Astrocyte (in vitro differentiated cells and primary cell): Measurements from ENCODE around the gene PDK2. TPM values are rescaled to one million over a fixed set of nuclear protein-coding genes. Genes with fewer than 3 reads are reported as not detected.
"Not testable (repeated sequence)": the region's sequence is repeated elsewhere in the genome, so short reads cannot be mapped to it uniquely, and the experiment has no call there.

Source experiments
- DNase-seq: peaks from one replicate; pipeline ENCODE4 v3.0.0-alpha.2; 2010; ENCODE audit warnings: low read depth
- FAIRE-seq: peaks from 2 replicates; lab custom pipeline; 2011; peaks lifted over from hg19 to GRCh38; lab: Jason Lieb, UNC
- H2AFZ ChIP-seq: 2 replicates; pipeline ENCODE4 v1.6.0; 2012; ENCODE audit warnings: low read depth, low read length, inconsistent platforms
- H3K27ac ChIP-seq: 2 replicates; pipeline ENCODE4 v1.5.1; 2011; ENCODE audit warnings: low read depth, low read length, inconsistent platforms
- H3K27me3 ChIP-seq: 2 replicates; pipeline ENCODE4 v1.6.0; 2011; ENCODE audit warnings: low read length, inconsistent platforms; ENCODE audit not compliant: insufficient read depth
- H3K36me3 ChIP-seq: 2 replicates; pipeline ENCODE4 v1.5.1; 2011; ENCODE audit warnings: low read length, inconsistent platforms; ENCODE audit not compliant: insufficient read depth
- H3K4me1 ChIP-seq: 2 replicates; pipeline ENCODE4 v1.5.1; 2011; ENCODE audit warnings: low read length, inconsistent platforms; ENCODE audit not compliant: insufficient read depth
- H3K4me2 ChIP-seq: 2 replicates; pipeline ENCODE4 v1.6.0; 2012; ENCODE audit warnings: low read length, inconsistent platforms
- H3K4me3 ChIP-seq: 2 replicates; pipeline ENCODE4 v1.5.1; 2011; ENCODE audit warnings: low read depth, mild to moderate bottlenecking, low read length, inconsistent platforms; ENCODE audit not compliant: insufficient read depth
- H3K79me2 ChIP-seq: 2 replicates; pipeline ENCODE4 v1.6.0; 2012; ENCODE audit warnings: mild to moderate bottlenecking, low read length, inconsistent platforms; ENCODE audit not compliant: insufficient read depth
- H3K9ac ChIP-seq: 2 replicates; pipeline ENCODE4 v1.6.0; 2012; ENCODE audit warnings: mild to moderate bottlenecking, low read length, inconsistent platforms
- H3K9me3 ChIP-seq: 2 replicates; pipeline ENCODE4 v1.5.1; 2012; ENCODE audit warnings: low read depth, mild to moderate bottlenecking, low read length, inconsistent platforms; ENCODE audit not compliant: insufficient read depth
- H4K20me1 ChIP-seq: 2 replicates; pipeline ENCODE4 v1.6.0; 2012; ENCODE audit warnings: low read length, inconsistent platforms; ENCODE audit not compliant: insufficient read depth
- H3K27ac Mint-ChIP-seq: one replicate; pipeline ENCODE4 v1.8.0; 2021; ENCODE audit warnings: mild to moderate bottlenecking, mixed read lengths; ENCODE audit not compliant: unreplicated experiment
- H3K27me3 Mint-ChIP-seq: one replicate; pipeline ENCODE4 v1.8.0; 2021; ENCODE audit warnings: low read depth, mixed read lengths; ENCODE audit not compliant: unreplicated experiment
- H3K36me3 Mint-ChIP-seq: one replicate; pipeline ENCODE4 v1.8.0; 2021; ENCODE audit warnings: low read depth, mixed read lengths; ENCODE audit not compliant: unreplicated experiment
- H3K4me1 Mint-ChIP-seq: one replicate; pipeline ENCODE4 v1.8.0; 2021; ENCODE audit warnings: low read depth, mixed read lengths; ENCODE audit not compliant: unreplicated experiment
- H3K4me3 Mint-ChIP-seq: one replicate; pipeline ENCODE4 v1.8.0; 2021; ENCODE audit warnings: mild to moderate bottlenecking, moderate library complexity, mixed read lengths; ENCODE audit not compliant: unreplicated experiment
- H3K9me3 Mint-ChIP-seq: one replicate; pipeline ENCODE4 v1.8.0; 2021; ENCODE audit warnings: mild to moderate bottlenecking, mixed read lengths; ENCODE audit not compliant: unreplicated experiment
- EZH2 ChIP-seq: IDR thresholded peaks from 2 replicates; pipeline ENCODE4 v1.6.1; 2012; ENCODE audit warnings: mild to moderate bottlenecking, low read length, inconsistent platforms; ENCODE audit not compliant: insufficient read depth
- total RNA-seq: library from RNA; stranded (reverse); gene quantifications from 2 replicates; pipeline ENCODE4 v1.2.1, GENCODE V29; 2021
- TF ChIP-seq, protein P1 (sequence below): IDR thresholded peaks from 2 replicates; pipeline ENCODE4 v1.5.1; 2011; ENCODE audit warnings: low read depth, mild to moderate bottlenecking, inconsistent platforms, low read length, moderate library complexity; ENCODE audit not compliant: insufficient read depth

Gene PDK2
- total RNA-seq, 1 donor from 2014 or later = 25.8 TPM

DNA sequence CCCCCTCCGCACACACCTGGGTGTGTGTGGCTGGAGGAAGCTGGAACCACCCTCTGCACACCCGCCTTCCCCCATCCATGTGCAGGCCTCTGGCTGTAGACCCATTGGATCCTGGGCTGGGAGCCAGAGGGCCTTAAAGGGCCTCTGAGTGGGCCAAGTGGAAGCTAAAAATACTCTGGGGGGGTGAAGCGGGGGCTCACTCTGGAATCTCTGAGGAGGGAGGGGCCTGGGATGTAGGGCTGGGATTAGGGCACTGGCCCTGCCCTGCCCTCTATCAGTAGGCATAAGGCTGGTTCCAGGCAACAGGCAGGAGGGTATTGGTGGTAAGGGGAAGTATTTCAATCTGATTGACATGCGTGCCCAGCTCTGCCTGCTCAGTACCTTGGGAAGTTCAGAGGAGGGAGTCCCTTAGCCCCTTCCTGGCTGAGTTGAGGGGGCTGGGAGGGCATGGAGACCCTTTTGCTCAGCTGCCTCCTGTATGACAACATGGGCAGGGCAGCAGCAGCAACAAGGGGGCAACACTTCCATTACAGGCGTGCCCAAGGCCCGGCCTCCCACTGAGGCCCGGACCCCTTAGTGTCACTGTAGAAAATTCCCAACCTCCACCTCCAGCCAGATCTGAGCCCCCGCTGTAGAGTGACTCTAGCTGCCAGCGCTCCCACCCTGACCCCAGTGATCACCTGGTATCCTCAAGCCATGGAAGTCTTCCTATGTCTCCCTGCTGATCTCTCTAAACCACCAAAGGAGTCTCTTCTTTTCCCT, 34.0 kb upstream of the PDK2 start:
- peak overlapping the region; percentile 58 for H3K27ac Mint-ChIP-seq
- peak overlapping the region; percentile 60 for H3K4me3 Mint-ChIP-seq

DNA sequence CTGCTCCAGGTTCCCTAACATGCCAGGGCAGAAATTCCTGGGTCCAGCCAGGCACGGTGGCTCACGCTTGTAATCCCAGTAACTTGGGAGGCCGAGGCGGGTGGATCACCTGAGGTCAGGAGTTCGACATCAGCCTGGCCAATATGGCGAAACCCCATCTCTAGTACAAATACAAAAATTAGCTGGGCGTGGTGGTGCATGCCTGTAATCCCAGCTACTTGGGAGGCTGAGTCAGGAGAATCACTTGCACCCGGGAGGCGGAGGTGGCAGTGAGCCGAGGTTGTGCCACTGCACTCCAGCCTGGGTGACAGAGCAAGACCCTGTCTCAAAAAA, 33.5 kb upstream of the PDK2 start:
- Histone ChIP-seq H3K4me2 (peak overlapping the region; percentile 97), H3K79me2 (peaks cover 95% of the 10 kb centered on the region), H4K20me1 (peaks cover 37% of the 10 kb centered on the region), H3K27ac (peak overlapping the region; percentile 96), H3K9ac (peak overlapping the region; percentile 86), H3K4me1 (peaks cover 92% of the 10 kb centered on the region)
- FAIRE-seq, H2AFZ ChIP-seq, H3K9me3 Mint-ChIP-seq, H3K9me3 ChIP-seq, H3K27ac Mint-ChIP-seq, H3K27me3 ChIP-seq, H3K27me3 Mint-ChIP-seq, DNase-seq, H3K4me3 ChIP-seq, H3K36me3 ChIP-seq: not testable (repeated sequence)
- Mint-ChIP-seq H3K4me1 (peaks cover 65% of the 10 kb centered on the region), H3K36me3 (peaks cover 17% of the 10 kb centered on the region), H3K4me3 (peak overlapping the region; percentile 60)

More for the DNA sequence above, 34.0 kb upstream of the PDK2 start:
- Mint-ChIP-seq H3K4me1 (peaks cover 62% of the 10 kb centered on the region), H3K9me3 (no peaks in the 10 kb centered on the region), H3K27me3 (no peaks in the 10 kb centered on the region), H3K36me3 (peaks cover 15% of the 10 kb centered on the region)
- Histone ChIP-seq H3K79me2 (peaks cover 95% of the 10 kb centered on the region), H4K20me1 (peaks cover 37% of the 10 kb centered on the region), H3K4me2 (peak overlapping the region; percentile 97), H3K36me3 (peaks cover 4% of the 10 kb centered on the region), H3K27ac (peak overlapping the region; percentile 96), H3K9me3 (no peaks in the 10 kb centered on the region), H2AFZ (no peak overlapping the region), H3K4me3 (peak overlapping the region; percentile 11), H3K4me1 (peaks cover 86% of the 10 kb centered on the region), H3K27me3 (no peaks in the 10 kb centered on the region), H3K9ac (peak overlapping the region; percentile 86)
- TF ChIP-seq EZH2 = no peak
- TF ChIP-seq, protein P1, sequence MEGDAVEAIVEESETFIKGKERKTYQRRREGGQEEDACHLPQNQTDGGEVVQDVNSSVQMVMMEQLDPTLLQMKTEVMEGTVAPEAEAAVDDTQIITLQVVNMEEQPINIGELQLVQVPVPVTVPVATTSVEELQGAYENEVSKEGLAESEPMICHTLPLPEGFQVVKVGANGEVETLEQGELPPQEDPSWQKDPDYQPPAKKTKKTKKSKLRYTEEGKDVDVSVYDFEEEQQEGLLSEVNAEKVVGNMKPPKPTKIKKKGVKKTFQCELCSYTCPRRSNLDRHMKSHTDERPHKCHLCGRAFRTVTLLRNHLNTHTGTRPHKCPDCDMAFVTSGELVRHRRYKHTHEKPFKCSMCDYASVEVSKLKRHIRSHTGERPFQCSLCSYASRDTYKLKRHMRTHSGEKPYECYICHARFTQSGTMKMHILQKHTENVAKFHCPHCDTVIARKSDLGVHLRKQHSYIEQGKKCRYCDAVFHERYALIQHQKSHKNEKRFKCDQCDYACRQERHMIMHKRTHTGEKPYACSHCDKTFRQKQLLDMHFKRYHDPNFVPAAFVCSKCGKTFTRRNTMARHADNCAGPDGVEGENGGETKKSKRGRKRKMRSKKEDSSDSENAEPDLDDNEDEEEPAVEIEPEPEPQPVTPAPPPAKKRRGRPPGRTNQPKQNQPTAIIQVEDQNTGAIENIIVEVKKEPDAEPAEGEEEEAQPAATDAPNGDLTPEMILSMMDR = no peak
- FAIRE-seq (no peak), DNase-seq (peak; percentile 70)

DNA sequence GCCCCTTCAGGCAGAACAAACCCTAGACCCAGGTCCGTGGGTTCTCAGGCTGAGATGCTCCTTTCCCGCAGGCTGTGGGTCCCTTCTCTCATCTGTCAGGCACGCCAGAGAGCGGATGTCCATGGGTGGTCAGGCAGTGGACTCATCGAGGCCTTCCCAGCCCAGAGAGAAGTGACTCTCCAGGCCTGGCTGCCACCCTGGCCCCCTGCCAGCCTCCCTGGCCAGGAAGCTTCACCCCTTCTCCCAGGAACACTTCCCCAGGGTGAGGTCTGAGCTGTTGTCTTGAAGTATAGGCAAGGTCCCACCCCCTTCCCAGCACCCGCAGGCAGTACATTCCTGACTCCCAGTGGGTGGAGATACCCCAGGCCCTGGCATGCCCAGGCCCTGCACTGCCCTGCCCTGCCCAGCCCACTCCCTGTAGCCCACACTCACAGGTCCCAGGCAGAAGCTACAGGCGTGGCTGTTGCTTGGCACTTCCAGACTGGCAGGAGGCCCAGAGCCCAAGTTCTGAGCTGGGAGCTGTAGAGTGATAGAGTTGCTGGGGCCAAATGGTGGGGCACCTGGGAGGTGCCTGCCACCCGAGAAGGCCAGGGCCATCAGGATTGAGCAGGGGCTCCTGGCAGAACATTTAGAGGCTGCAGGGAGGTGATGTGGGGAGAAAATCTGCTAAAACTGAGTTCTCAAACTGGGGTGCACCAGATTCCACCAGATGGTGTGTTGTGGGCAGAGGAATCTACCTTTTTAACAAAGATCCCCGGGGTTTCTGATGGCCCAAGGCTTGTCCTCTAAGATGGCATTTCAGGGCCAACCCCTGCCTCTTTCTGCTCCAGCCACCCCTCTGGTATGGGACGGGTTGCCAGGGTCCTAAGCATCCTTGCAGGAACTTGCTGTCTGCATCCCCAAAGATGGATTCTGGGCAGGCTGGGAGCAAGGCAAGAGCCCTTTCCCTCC, 32.6 kb upstream of the PDK2 start:
- H3K4me2 ChIP-seq = peak overlapping the region; percentile 97

More for the DNA sequence above, 32.6 kb upstream of the PDK2 start:
- Mint-ChIP-seq H3K4me3 (peak overlapping the region; percentile 45), H3K4me1 (peaks cover 73% of the 10 kb centered on the region), H3K27me3 (no peaks in the 10 kb centered on the region), H3K27ac (peak overlapping the region; percentile 18), H3K36me3 (peaks cover 19% of the 10 kb centered on the region), H3K9me3 (no peaks in the 10 kb centered on the region)
- H3K9me3 ChIP-seq = no peaks in the 10 kb centered on the region
- H3K79me2 ChIP-seq = peaks cover 95% of the 10 kb centered on the region
- peaks cover 30% of the 10 kb centered on the region for H4K20me1 ChIP-seq
- no peak overlapping the region for H2AFZ ChIP-seq
- peak overlapping the region; percentile 96 for H3K27ac ChIP-seq
- TF ChIP-seq, protein P1 = no peak
- TF ChIP-seq EZH2 = no peak
- no peaks in the 10 kb centered on the region for H3K27me3 ChIP-seq
- peak; percentile 79 for DNase-seq
- peaks cover 92% of the 10 kb centered on the region for H3K4me1 ChIP-seq
- H3K4me3 ChIP-seq = no peak overlapping the region
- H3K9ac ChIP-seq = peak overlapping the region; percentile 86
- peak; percentile 79 for FAIRE-seq
- H3K36me3 ChIP-seq = peaks cover 12% of the 10 kb centered on the region
